Measurements from ENCODE around the gene AK1.
A peak's percentile ranks its signal among the peaks of the same experiment; 100 is the strongest.

The AK1 gene

DNA sequence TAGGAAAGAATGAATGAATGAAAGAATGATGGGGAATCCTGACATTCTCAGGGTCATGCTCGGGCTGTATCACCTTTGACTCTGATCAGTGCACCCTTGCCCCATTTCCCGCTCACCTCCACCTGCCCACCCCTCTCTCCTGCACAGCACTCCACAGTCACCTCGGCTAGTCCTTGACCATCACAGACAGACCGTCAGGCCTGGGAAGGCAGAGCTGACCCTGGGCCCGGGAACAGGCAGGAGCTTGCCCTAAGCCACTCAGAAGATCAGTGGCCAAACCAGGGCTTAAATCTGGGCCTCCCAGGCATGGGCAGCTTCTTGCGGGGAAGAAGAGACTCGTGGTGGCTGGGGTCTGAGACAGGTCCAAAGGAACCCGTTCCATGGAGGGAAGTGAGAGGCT lies 18.3 kb upstream of the AK1 start:
- no peak for DNase-seq (ENCODE audit: low read depth)

DNA sequence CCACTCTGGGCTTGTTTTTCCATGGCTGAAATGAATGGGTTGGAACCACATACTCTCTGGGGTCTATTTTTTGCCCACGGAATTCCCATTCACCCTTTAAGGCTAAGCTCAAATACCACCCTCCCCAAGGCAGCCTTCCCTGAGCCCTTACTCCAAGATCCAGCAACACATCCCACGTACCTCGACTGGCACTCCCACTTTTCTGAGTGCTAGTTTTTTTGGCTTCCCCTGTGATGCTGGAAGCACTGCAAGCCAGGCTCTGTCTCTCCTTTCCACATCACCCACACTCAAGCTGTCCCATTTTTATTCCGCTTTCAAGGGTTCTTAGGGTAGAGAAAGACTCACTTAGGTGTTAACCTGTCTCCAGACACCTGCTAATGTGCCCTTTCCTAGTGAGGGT lies 15.9 kb upstream of the AK1 start:
- TF ChIP-seq, protein P1, sequence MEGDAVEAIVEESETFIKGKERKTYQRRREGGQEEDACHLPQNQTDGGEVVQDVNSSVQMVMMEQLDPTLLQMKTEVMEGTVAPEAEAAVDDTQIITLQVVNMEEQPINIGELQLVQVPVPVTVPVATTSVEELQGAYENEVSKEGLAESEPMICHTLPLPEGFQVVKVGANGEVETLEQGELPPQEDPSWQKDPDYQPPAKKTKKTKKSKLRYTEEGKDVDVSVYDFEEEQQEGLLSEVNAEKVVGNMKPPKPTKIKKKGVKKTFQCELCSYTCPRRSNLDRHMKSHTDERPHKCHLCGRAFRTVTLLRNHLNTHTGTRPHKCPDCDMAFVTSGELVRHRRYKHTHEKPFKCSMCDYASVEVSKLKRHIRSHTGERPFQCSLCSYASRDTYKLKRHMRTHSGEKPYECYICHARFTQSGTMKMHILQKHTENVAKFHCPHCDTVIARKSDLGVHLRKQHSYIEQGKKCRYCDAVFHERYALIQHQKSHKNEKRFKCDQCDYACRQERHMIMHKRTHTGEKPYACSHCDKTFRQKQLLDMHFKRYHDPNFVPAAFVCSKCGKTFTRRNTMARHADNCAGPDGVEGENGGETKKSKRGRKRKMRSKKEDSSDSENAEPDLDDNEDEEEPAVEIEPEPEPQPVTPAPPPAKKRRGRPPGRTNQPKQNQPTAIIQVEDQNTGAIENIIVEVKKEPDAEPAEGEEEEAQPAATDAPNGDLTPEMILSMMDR (conservative IDR thresholded peaks at IDR 0.05; ENCODE audit: control insufficient read depth, insufficient read depth, low read depth, low read length) = no peak
- no peak for DNase-seq (ENCODE audit: low read depth)
- no peak overlapping the region for H3K4me3 ChIP-seq (ENCODE audit: control insufficient read depth, low read depth, low read length)

More for the DNA sequence above, 18.3 kb upstream of the AK1 start:
- H3K4me3 ChIP-seq (ENCODE audit: control insufficient read depth, low read depth, low read length) = no peak overlapping the region
- TF ChIP-seq, protein P1 (conservative IDR thresholded peaks at IDR 0.05; ENCODE audit: control insufficient read depth, insufficient read depth, low read depth, low read length) = no peak

DNA sequence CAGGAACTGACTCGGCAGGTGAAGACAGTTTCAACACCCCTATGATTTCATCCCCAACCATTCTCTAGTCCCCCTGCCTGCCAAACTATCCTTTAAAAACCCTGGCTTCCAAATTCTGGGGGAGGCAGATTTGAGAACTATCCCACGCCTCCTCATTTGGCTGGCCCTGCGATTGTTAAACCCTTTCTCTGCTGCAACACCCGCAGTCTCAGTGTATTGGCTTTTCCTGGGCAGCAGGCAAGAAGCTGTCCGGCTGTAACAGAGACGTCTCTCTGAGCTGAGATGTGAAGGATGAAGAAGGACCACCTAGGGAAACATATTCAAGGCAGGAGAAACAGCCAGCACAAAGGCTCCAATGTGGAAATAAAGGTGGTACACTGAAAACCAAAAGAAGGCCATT lies 15.4 kb upstream of the AK1 start:
- DNase-seq (ENCODE audit: low read depth) = no peak
- TF ChIP-seq, protein P1 (conservative IDR thresholded peaks at IDR 0.05; ENCODE audit: control insufficient read depth, insufficient read depth, low read depth, low read length) = no peak

DNA sequence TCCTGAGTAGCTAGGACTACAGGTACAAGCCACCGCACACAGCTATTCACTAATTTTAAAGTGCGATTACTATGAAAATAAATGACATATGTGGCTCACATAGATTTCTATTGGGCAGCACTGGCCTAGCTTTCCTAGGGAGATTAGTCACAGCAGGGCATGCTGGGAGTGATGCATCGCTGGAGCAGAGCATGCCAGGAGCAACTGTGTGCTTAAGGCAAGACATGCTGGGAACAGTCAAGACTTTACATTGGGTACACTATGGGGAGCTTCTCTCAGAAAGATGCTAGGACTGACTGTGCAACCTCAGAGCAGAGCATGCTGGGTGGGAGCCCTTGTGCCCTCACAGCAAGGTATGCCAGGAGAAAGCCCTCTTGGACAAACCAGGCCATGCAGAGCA lies 12.6 kb upstream of the AK1 start:
- peak; percentile 52 for DNase-seq (ENCODE audit: low read depth)
- TF ChIP-seq, protein P1 (conservative IDR thresholded peaks at IDR 0.05; ENCODE audit: control insufficient read depth, insufficient read depth, low read depth, low read length) = no peak
- no peak overlapping the region for H3K4me3 ChIP-seq (ENCODE audit: control insufficient read depth, low read depth, low read length)

More for the DNA sequence above, 15.4 kb upstream of the AK1 start:
- no peak overlapping the region for H3K4me3 ChIP-seq (ENCODE audit: control insufficient read depth, low read depth, low read length)

DNA sequence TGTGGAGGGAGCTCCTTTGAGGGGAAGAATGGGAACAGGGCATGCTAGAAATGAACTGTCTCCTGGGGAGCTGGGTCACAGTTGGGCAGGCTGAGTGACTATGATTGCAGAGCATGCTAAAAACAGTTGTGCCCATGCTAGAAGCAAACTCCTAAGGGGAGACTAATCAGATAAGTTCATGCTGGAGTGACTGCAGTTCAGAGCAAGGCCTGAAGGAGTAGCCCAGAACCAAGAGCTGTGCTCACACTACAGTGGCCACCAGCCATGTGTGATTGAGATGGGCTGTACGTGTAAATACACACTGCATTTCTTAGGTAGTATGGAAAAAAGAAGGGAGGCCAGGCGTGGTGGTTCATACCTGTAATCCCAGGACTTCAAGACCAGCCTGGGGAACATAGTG lies 10.3 kb upstream of the AK1 start:
- no peak overlapping the region for H3K4me3 ChIP-seq (ENCODE audit: control insufficient read depth, low read depth, low read length)
- no peak for DNase-seq (ENCODE audit: low read depth)
- TF ChIP-seq, protein P1 (conservative IDR thresholded peaks at IDR 0.05; ENCODE audit: control insufficient read depth, insufficient read depth, low read depth, low read length) = no peak

DNA sequence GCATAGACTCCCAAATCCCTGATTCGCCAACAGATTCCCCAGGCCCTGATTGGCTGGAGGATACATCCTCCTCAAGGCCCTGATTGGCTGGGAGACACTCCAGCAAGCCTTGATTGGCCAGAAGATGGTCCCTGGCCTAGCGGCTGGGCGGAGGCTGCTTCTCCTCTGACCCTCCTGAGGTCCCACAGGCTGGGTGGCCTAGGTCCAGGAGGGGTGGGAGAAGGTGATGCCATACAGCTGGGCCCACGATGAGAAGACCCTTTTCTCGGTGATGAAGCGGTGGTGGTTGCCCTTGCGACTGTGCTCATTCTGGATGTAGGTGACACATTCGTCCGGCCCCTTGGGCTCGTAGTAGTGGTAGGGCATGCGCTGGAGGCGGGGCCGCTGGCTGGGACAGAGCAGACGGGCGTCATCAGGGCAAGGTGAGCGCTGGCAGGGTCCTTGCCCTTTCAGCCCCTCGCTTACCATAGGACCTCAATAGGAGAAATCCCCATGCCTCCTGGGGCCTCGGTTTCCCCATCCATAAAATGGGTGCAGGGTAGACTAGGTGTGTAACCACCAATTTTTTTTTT lies 9.0 kb upstream of the AK1 start:
- DNase-seq (ENCODE audit: low read depth) = peak; percentile 33
- no peak overlapping the region for H3K4me3 ChIP-seq (ENCODE audit: control insufficient read depth, low read depth, low read length)
- TF ChIP-seq, protein P1 (conservative IDR thresholded peaks at IDR 0.05; ENCODE audit: control insufficient read depth, insufficient read depth, low read depth, low read length) = no peak
